BLaER1 (cell line): ENCODE data around the gene TRAF7.
"Not testable (repeated sequence)": the region's sequence is repeated elsewhere in the genome, so short reads cannot be mapped to it uniquely, and the experiment has no call there.

Experiments used
- H3K27ac ChIP-seq: shearing (Covaris generic); formaldehyde crosslinking; 2 replicates; pipeline ENCODE4 v1.8.1; 2022
- H3K27me3 ChIP-seq: shearing (Covaris generic); formaldehyde crosslinking; 2 replicates; pipeline ENCODE4 v1.8.1; 2022
- H3K36me3 ChIP-seq: shearing (Covaris generic); formaldehyde crosslinking; 2 replicates; pipeline ENCODE4 v1.8.1; 2022
- H3K4me1 ChIP-seq: shearing (Covaris generic); formaldehyde crosslinking; 2 replicates; pipeline ENCODE4 v1.8.1; 2022
- H3K4me2 ChIP-seq: shearing (Covaris generic); formaldehyde crosslinking; 2 replicates; pipeline ENCODE4 v1.8.1; 2022
- H3K4me3 ChIP-seq: shearing (Covaris generic); formaldehyde crosslinking; 2 replicates; pipeline ENCODE4 v1.8.1; 2022
- H3K9ac ChIP-seq: shearing (Covaris generic); formaldehyde crosslinking; 2 replicates; pipeline ENCODE4 v1.8.1; 2022
- H3K9me3 ChIP-seq: shearing (Covaris generic); formaldehyde crosslinking; 2 replicates; pipeline ENCODE4 v1.8.1; 2022
- H4K20me1 ChIP-seq: shearing (Covaris generic); formaldehyde crosslinking; 2 replicates; pipeline ENCODE4 v1.8.1; 2022
- Cebpa-rat ChIP-seq: shearing (Covaris generic); IDR thresholded peaks from 2 replicates; pipeline ENCODE4 v1.8.1; 2022

Gene TRAF7

GRCh38 chr16:2194852-2195321 lies 39.3 kb downstream of the TRAF7 start:
- Histone ChIP-seq H3K27me3 (peaks cover 65% of the 10 kb centered on the region), H3K4me2 (peak overlapping the region; percentile 95), H3K4me1 (peaks cover 43% of the 10 kb centered on the region), H4K20me1 (peaks cover 34% of the 10 kb centered on the region), H3K4me3 (peak overlapping the region; percentile 69), H3K9ac (0 out of 2 replicates have a peak overlapping the region, but pooled peaks have one; percentile 50), H3K9me3 (no peaks in the 10 kb centered on the region), H3K36me3 (no peaks in the 10 kb centered on the region), H3K27ac (no peak overlapping the region)
- TF ChIP-seq Cebpa-rat: no peak

- H3K4me2 ChIP-seq: peak overlapping the region; percentile 95
Observed at GRCh38 chr16:2195322-2196161, 40.0 kb downstream of the TRAF7 start.

GRCh38 chr16:2196162-2196980 lies 40.8 kb downstream of the TRAF7 start, which contains the start of gene CASKIN1:
CASKIN1 (minus strand) TSS chr16:2196605; CDS start chr16:2196432, 173 bp downstream.
- Histone ChIP-seq H3K36me3 (no peaks in the 10 kb centered on the region), H3K4me3 (peak within 1 kb of the TSS; percentile 69), H3K4me2 (peak within 1 kb of the TSS; percentile 95), H3K4me1 (peaks cover 28% of the 10 kb centered on the region), H3K9ac (peak within 1 kb of the TSS; percentile 55), H3K27ac (no peak within 1 kb of the TSS), H3K27me3 (peaks cover 77% of the 10 kb centered on the region), H3K9me3 (no peaks in the 10 kb centered on the region), H4K20me1 (peaks cover 27% of the 10 kb centered on the region)
- TF ChIP-seq Cebpa-rat: no peak

More at GRCh38 chr16:2195322-2196161, 40.0 kb downstream of the TRAF7 start:
- H4K20me1 ChIP-seq: peaks cover 29% of the 10 kb centered on the region
- peak overlapping the region; percentile 69 for H3K4me3 ChIP-seq
- H3K4me1 ChIP-seq: peaks cover 37% of the 10 kb centered on the region
- H3K27ac ChIP-seq: no peak overlapping the region
- H3K27me3 ChIP-seq: peaks cover 72% of the 10 kb centered on the region
- H3K9me3 ChIP-seq: no peaks in the 10 kb centered on the region
- H3K36me3 ChIP-seq: no peaks in the 10 kb centered on the region
- peak overlapping the region; percentile 50 for H3K9ac ChIP-seq
- TF ChIP-seq Cebpa-rat: no peak

- Histone ChIP-seq H3K27me3 (peaks cover 84% of the 10 kb centered on the region), H3K4me3 (peak overlapping the region; percentile 69), H4K20me1 (peaks cover 27% of the 10 kb centered on the region), H3K9ac (peak overlapping the region; percentile 55; the same call in 1 of the 2 replicates), H3K27ac (no peak overlapping the region), H3K4me2 (peak overlapping the region; percentile 83), H3K4me1 (peaks cover 21% of the 10 kb centered on the region), H3K36me3 (no peaks in the 10 kb centered on the region), H3K9me3 (no peaks in the 10 kb centered on the region)
- TF ChIP-seq Cebpa-rat: no peak
Observed at GRCh38 chr16:2196981-2197511, 41.5 kb downstream of the TRAF7 start.

GRCh38 chr16:2197765-2198164 lies 42.2 kb downstream of the TRAF7 start:
- peaks cover 18% of the 10 kb centered on the region for H3K4me1 ChIP-seq
- no peaks in the 10 kb centered on the region for H3K9me3 ChIP-seq
- no peak overlapping the region for H3K27ac ChIP-seq
- peaks cover 27% of the 10 kb centered on the region for H4K20me1 ChIP-seq
- H3K36me3 ChIP-seq: no peaks in the 10 kb centered on the region
- peaks cover 88% of the 10 kb centered on the region for H3K27me3 ChIP-seq
- no peak overlapping the region for H3K9ac ChIP-seq
- H3K4me2 ChIP-seq: no peak overlapping the region
- H3K4me3 ChIP-seq: no peak overlapping the region
- no peak for TF ChIP-seq Cebpa-rat

- H3K9me3 ChIP-seq: no peaks in the 10 kb centered on the region
- H3K36me3 ChIP-seq: no peaks in the 10 kb centered on the region
- H4K20me1 ChIP-seq: peaks cover 26% of the 10 kb centered on the region
- H3K27me3 ChIP-seq: peaks cover 86% of the 10 kb centered on the region
- no peak overlapping the region for H3K4me3 ChIP-seq
- no peak for TF ChIP-seq Cebpa-rat
- no peak overlapping the region for H3K27ac ChIP-seq
- H3K4me1 ChIP-seq: peaks cover 18% of the 10 kb centered on the region
- no peak overlapping the region for H3K9ac ChIP-seq
- no peak overlapping the region for H3K4me2 ChIP-seq
Observed at GRCh38 chr16:2198283-2198682, 42.7 kb downstream of the TRAF7 start.

GRCh38 chr16:2199095-2199494 lies 43.5 kb downstream of the TRAF7 start:
- Histone ChIP-seq H4K20me1 (peaks cover 18% of the 10 kb centered on the region), H3K27me3 (peaks cover 78% of the 10 kb centered on the region), H3K27ac (no peak overlapping the region), H3K36me3 (no peaks in the 10 kb centered on the region), H3K9me3 (no peaks in the 10 kb centered on the region), H3K4me1 (peaks cover 18% of the 10 kb centered on the region), H3K9ac (no peak overlapping the region), H3K4me3 (no peak overlapping the region), H3K4me2 (no peak overlapping the region)
- no peak for TF ChIP-seq Cebpa-rat

GRCh38 chr16:2199621-2200139 lies 44.1 kb downstream of the TRAF7 start:
- peaks cover 12% of the 10 kb centered on the region for H4K20me1 ChIP-seq
- no peaks in the 10 kb centered on the region for H3K9me3 ChIP-seq
- no peak overlapping the region for H3K4me3 ChIP-seq
- H3K4me1 ChIP-seq: peaks cover 18% of the 10 kb centered on the region
- no peak overlapping the region for H3K27ac ChIP-seq
- no peaks in the 10 kb centered on the region for H3K36me3 ChIP-seq
- H3K4me2 ChIP-seq: no peak overlapping the region
- no peak overlapping the region for H3K9ac ChIP-seq
- peaks cover 72% of the 10 kb centered on the region for H3K27me3 ChIP-seq
- no peak for TF ChIP-seq Cebpa-rat

- Histone ChIP-seq H3K9ac (no peak overlapping the region), H3K36me3 (no peaks in the 10 kb centered on the region)
Observed at GRCh38 chr16:2200313-2200712, 44.7 kb downstream of the TRAF7 start.

GRCh38 chr16:2203119-2203688 lies 47.6 kb downstream of the TRAF7 start:
- not testable (repeated sequence) for H3K4me2 ChIP-seq, H3K9ac ChIP-seq, H3K9me3 ChIP-seq, H3K27ac ChIP-seq, H4K20me1 ChIP-seq, H3K4me3 ChIP-seq
- Histone ChIP-seq H3K27me3 (peaks cover 39% of the 10 kb centered on the region), H3K36me3 (peaks cover 16% of the 10 kb centered on the region), H3K4me1 (peaks cover 24% of the 10 kb centered on the region)

More at GRCh38 chr16:2200313-2200712, 44.7 kb downstream of the TRAF7 start:
- H3K27ac ChIP-seq: no peak overlapping the region
- no peak overlapping the region for H3K4me3 ChIP-seq
- peaks cover 66% of the 10 kb centered on the region for H3K27me3 ChIP-seq
- H3K4me1 ChIP-seq: peaks cover 15% of the 10 kb centered on the region
- H3K9me3 ChIP-seq: no peaks in the 10 kb centered on the region
- H3K4me2 ChIP-seq: no peak overlapping the region
- no peak for TF ChIP-seq Cebpa-rat
- peaks cover 6% of the 10 kb centered on the region for H4K20me1 ChIP-seq
